Thyroid gland (tissue), 4 donors: ENCODE data around the gene WFIKKN1. TPM values are rescaled to one million over a fixed set of nuclear protein-coding genes. Genes with fewer than 3 reads are reported as not detected.

Experiments used
- DNase-seq, 2 donors: peaks; one replicate each; pipeline ENCODE4 v3.0.0-alpha.2; 2019
- H3K27ac ChIP-seq, 3 donors: fragments of 200-600 bp; sonication (generic); 1 replicate in 2 of 3; 2 replicates in 1 of 3; pipeline ENCODE4 v1.5.1; 2016 to 2019; ENCODE audit warnings: mild to moderate bottlenecking in 1 of 3, moderate library complexity in 1 of 3
- H3K27me3 ChIP-seq: fragments of 200-600 bp; sonication (generic); one replicate; pipeline ENCODE4 v1.5.1; 2019
- H3K36me3 ChIP-seq, 2 donors: fragments of 200-600 bp; sonication (generic); one replicate each; pipeline ENCODE4 v1.5.1; 2016 to 2019
- H3K4me1 ChIP-seq, 2 donors: fragments of 200-600 bp; sonication (generic); one replicate each; pipeline ENCODE4 v1.5.1; 2017 to 2019
- H3K4me3 ChIP-seq, 3 donors: fragments of 200-600 bp; sonication (generic); replicated peaks in 1 of 3; 1 replicate in 2 of 3; 2 replicates in 1 of 3; pipeline ENCODE4 v1.5.1; 2016; ENCODE audit warnings: mild to moderate bottlenecking in 1 of 3
- H3K9me3 ChIP-seq: fragments of 200-600 bp; sonication (generic); one replicate; pipeline ENCODE4 v1.5.1; 2017
- POLR2A ChIP-seq, 2 donors: fragments of 450-650 bp; IDR thresholded peaks; one replicate each; pipeline ENCODE4 v1.6.1; 2017; ENCODE audit warnings: antibody characterized with exemption in 2 of 2, mild to moderate bottlenecking in 2 of 2, moderate library complexity in 1 of 2
- WGBS, 2 donors: methylation state at CpG; one replicate each; pipeline ENCODE4 v1.1.5; 2017; 5-methylcytosine and 5-hydroxymethylcytosine counted together
- intact Hi-C: fragments of 100-400 bp; cut with DNase I; formaldehyde crosslinking; loops from one replicate; pipeline ENCODE4 v1.15.1; 2023
- total RNA-seq, 4 donors: library from RNA; depleted of rRNA; stranded (reverse); fragments of >200 nt; gene quantifications; one replicate each; pipeline ENCODE4 v1.2.3, GENCODE V29; 2016
- TF ChIP-seq, protein P1 (sequence below), 6 experiments: fragments of 200-600 bp in 3 of 6; fragments of 450-650 bp in 3 of 6; sonication (generic) in 3 of 6; IDR thresholded peaks; one replicate each; pipeline ENCODE4 v1.5.1; 2016 to 2019; ENCODE audit warnings: antibody characterized with exemption in 6 of 6, mild to moderate bottlenecking in 2 of 6, inconsistent platforms in 1 of 6, moderate library complexity in 1 of 6

The WFIKKN1 gene
- total RNA-seq, 4 donors from 2014 or later = 0.13 to 1.8 (median 0.77) TPM

DNA sequence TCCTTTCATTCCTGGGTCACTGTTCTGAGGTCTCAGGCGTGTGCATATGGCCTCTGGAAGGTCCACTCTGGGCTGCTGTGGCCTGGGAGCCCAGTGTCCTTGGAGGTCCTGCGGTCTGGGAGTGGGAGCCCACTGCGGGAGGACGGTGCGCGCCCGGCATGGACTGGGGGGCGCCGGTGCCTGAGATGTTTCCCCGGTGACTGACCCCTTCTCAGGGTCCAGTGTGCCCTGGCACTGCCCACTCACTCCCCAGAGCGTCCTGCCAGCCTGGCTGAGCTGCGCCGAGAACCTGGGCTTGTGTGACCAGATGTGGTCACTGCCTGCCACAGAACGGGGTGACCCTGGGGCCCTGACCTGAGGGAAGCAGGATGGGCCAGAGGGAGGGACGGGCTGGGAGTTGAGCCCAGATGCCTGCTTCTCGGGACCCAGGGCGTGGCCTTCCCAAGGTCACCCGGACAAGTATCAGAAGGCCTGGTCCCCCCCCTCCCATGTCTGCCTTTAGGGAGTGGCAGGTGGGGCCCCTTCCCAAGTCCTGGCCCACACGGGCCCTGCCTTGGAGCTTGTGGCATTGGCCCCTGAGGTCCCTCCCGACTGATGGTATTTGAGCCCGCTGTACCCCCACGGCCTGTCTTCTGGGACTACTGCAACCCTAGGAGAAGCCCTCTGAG is 43.6 kb downstream of the WFIKKN1 start:
- Histone ChIP-seq H3K9me3 (no peaks in the 10 kb centered on the region), H3K36me3 (peaks cover 33 to 43% of the 10 kb centered on the region in 2 donors), H3K27me3 (no peaks in the 10 kb centered on the region), H3K4me1 (peaks cover 8 to 18% of the 10 kb centered on the region in 2 donors), H3K27ac (no peak overlapping the region), H3K4me3 (no peak overlapping the region)
- TF ChIP-seq POLR2A (IDR thresholded peaks at IDR 0.05) = no peak
- TF ChIP-seq, protein P1, sequence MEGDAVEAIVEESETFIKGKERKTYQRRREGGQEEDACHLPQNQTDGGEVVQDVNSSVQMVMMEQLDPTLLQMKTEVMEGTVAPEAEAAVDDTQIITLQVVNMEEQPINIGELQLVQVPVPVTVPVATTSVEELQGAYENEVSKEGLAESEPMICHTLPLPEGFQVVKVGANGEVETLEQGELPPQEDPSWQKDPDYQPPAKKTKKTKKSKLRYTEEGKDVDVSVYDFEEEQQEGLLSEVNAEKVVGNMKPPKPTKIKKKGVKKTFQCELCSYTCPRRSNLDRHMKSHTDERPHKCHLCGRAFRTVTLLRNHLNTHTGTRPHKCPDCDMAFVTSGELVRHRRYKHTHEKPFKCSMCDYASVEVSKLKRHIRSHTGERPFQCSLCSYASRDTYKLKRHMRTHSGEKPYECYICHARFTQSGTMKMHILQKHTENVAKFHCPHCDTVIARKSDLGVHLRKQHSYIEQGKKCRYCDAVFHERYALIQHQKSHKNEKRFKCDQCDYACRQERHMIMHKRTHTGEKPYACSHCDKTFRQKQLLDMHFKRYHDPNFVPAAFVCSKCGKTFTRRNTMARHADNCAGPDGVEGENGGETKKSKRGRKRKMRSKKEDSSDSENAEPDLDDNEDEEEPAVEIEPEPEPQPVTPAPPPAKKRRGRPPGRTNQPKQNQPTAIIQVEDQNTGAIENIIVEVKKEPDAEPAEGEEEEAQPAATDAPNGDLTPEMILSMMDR (IDR thresholded peaks at IDR 0.05) = no peak
- intact Hi-C loops = no loop called here
- DNase-seq = no peak
- WGBS, 2 donors = 83 to 88% methylated on average over 4 to 12 of the region's 22 CpGs

DNA sequence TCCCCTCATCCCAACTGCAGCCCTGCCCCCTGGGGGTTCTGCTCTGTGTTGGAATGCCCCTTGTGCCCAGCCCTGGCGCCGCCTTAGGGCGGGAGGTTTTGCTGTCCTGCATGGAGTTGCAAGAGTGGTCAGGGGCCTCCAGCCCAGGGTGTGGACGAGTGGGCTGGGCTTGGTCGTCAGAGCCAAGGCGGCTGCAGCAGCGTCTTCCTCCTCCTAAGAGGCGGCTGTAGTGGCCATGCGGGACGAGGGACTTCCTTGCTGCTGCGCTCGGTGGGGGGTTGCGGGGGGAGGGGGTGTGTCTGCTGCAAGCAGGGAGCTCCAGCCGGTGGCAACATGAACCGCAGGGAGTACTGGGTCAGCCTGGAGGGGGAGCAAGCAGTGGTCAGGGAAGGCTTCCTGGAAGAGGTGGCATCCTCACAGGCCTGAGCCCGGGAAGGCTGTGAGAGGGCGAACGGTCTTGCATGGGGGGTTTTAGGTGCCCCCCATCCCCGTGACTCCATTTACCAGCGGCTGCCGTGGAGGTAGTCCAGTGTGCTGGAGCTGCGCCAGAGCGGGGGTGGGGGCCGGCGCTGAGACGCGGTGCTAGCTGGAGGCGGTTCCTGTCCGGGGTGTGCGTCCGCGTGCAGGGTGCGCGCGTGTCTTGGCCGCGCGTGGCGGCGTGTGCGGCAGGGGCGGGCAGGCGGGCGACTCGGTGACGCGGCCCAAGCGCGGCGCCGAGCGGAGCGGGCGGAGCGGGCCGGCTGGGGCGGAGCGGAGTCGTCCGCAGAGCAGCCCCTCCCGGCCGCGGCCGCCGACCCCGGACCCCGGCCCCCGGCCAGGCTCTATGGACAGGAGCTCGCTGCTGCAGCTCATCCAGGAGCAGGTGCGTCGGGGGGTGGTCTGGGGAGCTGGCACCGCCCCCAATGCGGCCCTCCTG is 44.4 kb downstream of the WFIKKN1 start, which contains the start of gene RHBDL1:
Gene RHBDL1, plus strand, starts transcription at position 704 of the 916 bp plus-strand sequence. Its CDS starts 120 bp downstream, at position 824.
- intact Hi-C loops = no loop called here
- no peaks in the 10 kb centered on the region for H3K9me3 ChIP-seq
- 14 to 29% methylated on average over 11 to 14 of the region's 73 CpGs for WGBS, 2 donors
- no peak within 1 kb of the TSS for H3K27ac ChIP-seq
- peaks cover 27 to 34% of the 10 kb centered on the region in 2 donors for H3K36me3 ChIP-seq
- no peaks in the 10 kb centered on the region for H3K27me3 ChIP-seq
- TF ChIP-seq, protein P1 (IDR thresholded peaks at IDR 0.05) = no peak
- TF ChIP-seq POLR2A (IDR thresholded peaks at IDR 0.05) = no peak
- DNase-seq = peak; percentile 38 to 42
- no peak within 1 kb of the TSS for H3K4me3 ChIP-seq
- H3K4me1 ChIP-seq = peaks cover 11 to 20% of the 10 kb centered on the region in 2 donors

DNA sequence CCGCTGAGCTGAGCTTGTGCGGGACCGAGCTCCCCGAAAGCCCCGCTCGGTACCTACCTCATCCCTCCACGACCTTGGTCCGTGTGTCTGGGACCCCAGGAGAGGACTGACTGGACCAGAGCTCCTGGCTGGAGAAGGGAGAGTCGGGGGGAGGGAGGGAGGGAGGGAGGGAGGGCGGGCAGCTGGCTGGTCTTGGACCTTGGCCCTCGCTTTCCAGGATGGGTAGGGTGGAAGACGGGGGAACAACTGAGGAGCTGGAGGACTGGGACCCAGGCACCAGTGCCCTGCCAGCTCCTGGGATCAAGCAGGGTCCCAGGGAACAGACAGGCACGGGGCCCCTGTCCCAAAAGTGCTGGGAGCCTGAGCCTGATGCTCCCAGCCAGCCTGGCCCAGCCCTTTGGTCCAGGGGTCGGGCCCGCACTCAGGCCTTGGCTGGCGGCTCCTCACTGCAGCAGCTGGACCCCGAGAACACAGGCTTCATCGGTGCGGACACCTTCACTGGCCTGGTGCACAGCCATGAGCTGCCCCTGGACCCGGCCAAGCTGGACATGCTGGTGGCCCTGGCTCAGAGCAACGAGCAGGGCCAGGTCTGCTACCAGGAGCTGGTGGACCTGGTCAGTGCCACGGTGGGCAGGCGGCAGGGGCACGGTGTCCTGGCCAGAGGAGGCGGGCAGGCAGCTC is 45.2 kb downstream of the WFIKKN1 start:
- intact Hi-C loops = no loop called here
- Histone ChIP-seq H3K27ac (no peak overlapping the region), H3K4me1 (peaks cover 15 to 22% of the 10 kb centered on the region in 2 donors), H3K9me3 (no peaks in the 10 kb centered on the region), H3K36me3 (peaks cover 19 to 26% of the 10 kb centered on the region in 2 donors), H3K27me3 (no peaks in the 10 kb centered on the region), H3K4me3 (no peak overlapping the region)
- 57 to 61% methylated on average over 4 to 12 of the region's 25 CpGs for WGBS, 2 donors
- DNase-seq = no peak
- TF ChIP-seq, protein P1 (IDR thresholded peaks at IDR 0.05) = no peak
- no peak for TF ChIP-seq POLR2A (IDR thresholded peaks at IDR 0.05)

DNA sequence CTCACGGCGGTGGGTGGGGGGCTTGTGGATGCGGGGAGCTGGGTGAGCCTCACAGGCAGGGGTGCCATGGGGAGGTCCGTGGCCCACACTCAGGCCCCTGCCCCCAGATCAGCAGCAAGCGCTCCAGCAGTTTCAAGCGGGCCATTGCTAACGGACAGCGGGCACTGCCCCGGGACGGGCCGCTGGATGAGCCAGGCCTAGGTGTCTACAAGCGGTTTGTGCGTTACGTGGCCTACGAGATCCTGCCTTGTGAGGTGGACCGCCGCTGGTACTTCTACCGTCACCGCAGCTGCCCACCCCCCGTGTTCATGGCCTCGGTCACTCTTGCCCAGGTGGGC is 45.7 kb downstream of the WFIKKN1 start:
- Histone ChIP-seq H3K9me3 (no peaks in the 10 kb centered on the region), H3K4me3 (no peak overlapping the region), H3K36me3 (peaks cover 14 to 21% of the 10 kb centered on the region in 2 donors), H3K27me3 (no peaks in the 10 kb centered on the region), H3K27ac (no peak overlapping the region), H3K4me1 (peaks cover 20 to 27% of the 10 kb centered on the region in 2 donors)
- TF ChIP-seq, protein P1 (IDR thresholded peaks at IDR 0.05) = no peak
- TF ChIP-seq POLR2A (IDR thresholded peaks at IDR 0.05) = no peak
- no peak for DNase-seq
- intact Hi-C loops = no loop called here
- 85% methylated on average over 10 of the region's 21 CpGs; no CpG with 5 or more reads in 1 of the 2 donors for WGBS, 2 donors
